Neural cell (in vitro differentiated cells): Measurements from ENCODE around the gene MAPK8IP3.

Experiments used
- CTCF ChIP-seq: fragments of 450-650 bp; IDR thresholded peaks from 2 replicates; pipeline ENCODE4 v1.5.1; 2014; ENCODE audit warnings: antibody characterized with exemption, mild to moderate bottlenecking, moderate library complexity; ENCODE audit not compliant: poor library complexity, severe bottlenecking
- EZH2 ChIP-seq: fragments of 200-600, 300-800 bp; shearing (Covaris generic), sonication (generic); IDR thresholded peaks from 2 replicates; pipeline ENCODE4 v1.6.1; 2014; ENCODE audit warnings: antibody characterized with exemption, low read length, borderline replicate concordance, mild to moderate bottlenecking; ENCODE audit not compliant: insufficient read depth, poor library complexity, severe bottlenecking
- SMC3 ChIP-seq: fragments of 450-650 bp; conservative IDR thresholded peaks from 2 replicates; pipeline ENCODE4 v1.6.1; 2014; ENCODE audit warnings: antibody characterized with exemption, mild to moderate bottlenecking, moderate library complexity; ENCODE audit not compliant: poor library complexity

GRCh38 chr16:1661826-1662225 is 44.2 kb upstream of the MAPK8IP3 start:
- no peak for TF ChIP-seq CTCF
- TF ChIP-seq EZH2: no peak
- no peak for TF ChIP-seq SMC3
